Loucy (cell line): ENCODE results near the gene PSMC3IP.

ENCODE experiments used
- EZH2phosphoT487 ChIP-seq: fragments of 200-600 bp; IDR thresholded peaks from 2 replicates; pipeline ENCODE4 v1.6.1; 2018; ENCODE audit warnings: antibody characterized with exemption, mild to moderate bottlenecking, moderate library complexity, borderline replicate concordance
- TF ChIP-seq, protein P1 (sequence below): fragments of 200-600 bp; sonication (generic); conservative IDR thresholded peaks from 2 replicates; pipeline ENCODE4 v1.5.1; 2014; ENCODE audit warnings: mild to moderate bottlenecking, antibody characterized with exemption, low read length

DNA sequence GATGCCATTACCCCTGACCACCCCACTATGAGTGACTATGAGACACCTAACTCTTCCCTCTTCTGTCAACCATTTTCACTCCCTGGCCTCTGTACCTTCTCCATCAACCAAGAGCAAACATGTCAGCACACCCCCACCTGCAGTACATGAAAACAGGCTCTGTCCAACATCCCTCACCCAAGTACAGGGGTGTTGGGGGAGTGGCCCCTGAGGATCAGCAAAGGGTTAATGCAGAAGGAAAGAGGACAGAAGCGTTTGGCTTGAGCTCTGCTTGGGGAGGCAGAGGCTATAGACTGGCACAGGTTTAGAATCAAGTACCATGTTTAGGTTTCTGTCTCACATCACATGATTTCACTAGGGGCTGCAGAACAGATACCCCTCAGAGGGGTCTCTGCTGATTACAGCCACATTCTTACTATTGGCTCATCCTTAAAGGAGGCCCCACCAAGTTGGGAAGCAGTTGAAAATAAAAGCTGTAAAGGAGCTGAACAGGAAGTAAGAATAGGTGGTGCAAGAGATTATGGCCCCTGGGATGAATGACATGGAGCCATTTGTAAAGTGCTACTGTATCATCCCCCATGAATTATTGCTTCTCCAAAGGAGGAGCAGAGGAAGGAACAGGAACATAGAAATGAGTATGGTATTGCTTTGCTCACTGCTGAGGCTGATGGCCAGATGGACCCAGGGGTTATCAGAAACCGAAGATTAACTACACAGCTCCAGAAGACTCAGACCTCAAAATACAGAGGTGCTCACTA is 2.4 kb upstream of the PSMC3IP start:
- no peak for TF ChIP-seq EZH2phosphoT487
- TF ChIP-seq, protein P1, sequence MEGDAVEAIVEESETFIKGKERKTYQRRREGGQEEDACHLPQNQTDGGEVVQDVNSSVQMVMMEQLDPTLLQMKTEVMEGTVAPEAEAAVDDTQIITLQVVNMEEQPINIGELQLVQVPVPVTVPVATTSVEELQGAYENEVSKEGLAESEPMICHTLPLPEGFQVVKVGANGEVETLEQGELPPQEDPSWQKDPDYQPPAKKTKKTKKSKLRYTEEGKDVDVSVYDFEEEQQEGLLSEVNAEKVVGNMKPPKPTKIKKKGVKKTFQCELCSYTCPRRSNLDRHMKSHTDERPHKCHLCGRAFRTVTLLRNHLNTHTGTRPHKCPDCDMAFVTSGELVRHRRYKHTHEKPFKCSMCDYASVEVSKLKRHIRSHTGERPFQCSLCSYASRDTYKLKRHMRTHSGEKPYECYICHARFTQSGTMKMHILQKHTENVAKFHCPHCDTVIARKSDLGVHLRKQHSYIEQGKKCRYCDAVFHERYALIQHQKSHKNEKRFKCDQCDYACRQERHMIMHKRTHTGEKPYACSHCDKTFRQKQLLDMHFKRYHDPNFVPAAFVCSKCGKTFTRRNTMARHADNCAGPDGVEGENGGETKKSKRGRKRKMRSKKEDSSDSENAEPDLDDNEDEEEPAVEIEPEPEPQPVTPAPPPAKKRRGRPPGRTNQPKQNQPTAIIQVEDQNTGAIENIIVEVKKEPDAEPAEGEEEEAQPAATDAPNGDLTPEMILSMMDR, result no peak
